Immature natural killer cell (primary cell): ENCODE measurements around the gene GAS2L3. TPM values are rescaled to one million over a fixed set of nuclear protein-coding genes. Genes with fewer than 3 reads are reported as not detected.
A peak's percentile ranks its signal among the peaks of the same experiment; 100 is the strongest.
"Not testable (repeated sequence)": the region's sequence is repeated elsewhere in the genome, so short reads cannot be mapped to it uniquely, and the experiment has no call there.

Experiments used
- DNase-seq, 3 donors: peaks; one replicate each; pipeline ENCODE4 v3.0.0; 2022; ENCODE audit warnings: mixed read lengths in 1 of 3
- H3K27ac Mint-ChIP-seq, 6 donors: one replicate each; pipeline ENCODE4 v1.8.0; 2020; ENCODE audit warnings: mixed read lengths in 6 of 6, mild to moderate bottlenecking in 5 of 6, inconsistent platforms in 4 of 6, moderate library complexity in 3 of 6
- H3K27me3 Mint-ChIP-seq, 3 donors: one replicate each; pipeline ENCODE4 v1.8.0; 2020 to 2021; ENCODE audit warnings: low read depth in 3 of 3, mild to moderate bottlenecking in 3 of 3, mixed read lengths in 3 of 3, moderate library complexity in 3 of 3, inconsistent platforms in 1 of 3
- H3K36me3 Mint-ChIP-seq, 3 donors: one replicate each; pipeline ENCODE4 v1.8.0; 2020; ENCODE audit warnings: mixed read lengths in 3 of 3, inconsistent platforms in 2 of 3, mild to moderate bottlenecking in 2 of 3
- H3K4me1 Mint-ChIP-seq, 2 donors: one replicate each; pipeline ENCODE4 v1.8.0; 2020; ENCODE audit warnings: inconsistent platforms in 2 of 2, mild to moderate bottlenecking in 2 of 2, mixed read lengths in 2 of 2, moderate library complexity in 1 of 2
- H3K4me3 Mint-ChIP-seq, 5 donors: one replicate each; pipeline ENCODE4 v1.8.0; 2020; ENCODE audit warnings: mild to moderate bottlenecking in 5 of 5, mixed read lengths in 5 of 5, inconsistent platforms in 3 of 5, moderate library complexity in 3 of 5
- H3K9me3 Mint-ChIP-seq, 6 donors: one replicate each; pipeline ENCODE4 v1.8.0; 2020; ENCODE audit warnings: mild to moderate bottlenecking in 6 of 6, mixed read lengths in 6 of 6, inconsistent platforms in 4 of 6, moderate library complexity in 3 of 6
- polyA plus RNA-seq, 3 donors: library from polyadenylated mRNA; unstranded; fragments of 300-500 nt; fragmentation: Illumina TruSeq; gene quantifications; one replicate each; pipeline ENCODE4 v1.2.3, GENCODE V29; 2021

GAS2L3 gene
- polyA plus RNA-seq, 3 donors from 2014 or later, result 0.30 TPM; not detected in 2

DNA sequence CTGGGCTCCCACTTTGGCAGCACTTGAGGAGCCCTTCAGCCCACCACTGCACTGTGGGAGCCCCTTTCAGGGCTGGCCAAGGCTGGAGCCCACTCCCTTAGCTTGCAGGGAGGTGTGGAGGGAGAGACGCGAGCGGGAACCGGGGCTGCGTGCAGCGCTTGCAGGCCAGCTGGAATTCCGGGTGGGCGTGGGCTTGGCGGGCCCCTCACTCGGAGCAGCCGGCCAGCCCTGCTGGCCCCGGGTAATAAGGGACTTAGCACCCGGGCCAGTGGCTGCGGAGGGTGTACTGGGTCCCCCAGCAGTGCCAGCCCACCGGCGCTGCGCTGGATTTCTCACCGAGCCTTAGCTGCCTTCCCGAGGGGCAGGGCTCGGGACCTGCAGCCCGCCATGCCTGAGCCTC, 14.2 kb upstream of the GAS2L3 start:
- DNase-seq, H3K27me3 Mint-ChIP-seq, H3K4me1 Mint-ChIP-seq, H3K27ac Mint-ChIP-seq, H3K4me3 Mint-ChIP-seq, H3K9me3 Mint-ChIP-seq, H3K36me3 Mint-ChIP-seq: not testable (repeated sequence)

DNA sequence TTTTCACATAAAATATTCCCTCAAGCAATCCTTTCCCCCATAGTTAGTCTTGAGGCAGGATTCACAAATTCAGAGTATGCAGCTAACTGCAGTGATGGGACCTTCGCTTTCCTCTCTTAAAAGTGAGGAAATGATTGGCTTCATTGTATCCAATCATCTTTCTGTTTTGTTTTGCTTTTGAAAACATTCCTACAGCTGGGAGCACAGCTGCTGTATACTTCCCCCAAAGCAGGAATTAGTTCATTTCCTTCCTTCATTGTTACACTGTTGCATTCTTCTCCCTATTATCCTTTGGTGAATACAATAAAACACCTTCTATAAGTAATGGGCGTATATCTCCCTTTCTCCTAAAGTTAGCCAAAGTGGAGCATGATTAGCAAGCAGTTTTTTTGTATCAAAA, 9.4 kb upstream of the GAS2L3 start:
- peaks cover 0 to 4% (median 2%) of the 10 kb centered on the region in 3 donors for H3K27me3 Mint-ChIP-seq
- no peaks in the 10 kb centered on the region for H3K4me1 Mint-ChIP-seq
- DNase-seq, result no peak
- H3K4me3 Mint-ChIP-seq, result no peak overlapping the region
- no peaks in the 10 kb centered on the region for H3K36me3 Mint-ChIP-seq
- H3K27ac Mint-ChIP-seq, result no peak overlapping the region
- H3K9me3 Mint-ChIP-seq, result peaks cover 0 to 1% (median 0%) of the 10 kb centered on the region in 6 donors

DNA sequence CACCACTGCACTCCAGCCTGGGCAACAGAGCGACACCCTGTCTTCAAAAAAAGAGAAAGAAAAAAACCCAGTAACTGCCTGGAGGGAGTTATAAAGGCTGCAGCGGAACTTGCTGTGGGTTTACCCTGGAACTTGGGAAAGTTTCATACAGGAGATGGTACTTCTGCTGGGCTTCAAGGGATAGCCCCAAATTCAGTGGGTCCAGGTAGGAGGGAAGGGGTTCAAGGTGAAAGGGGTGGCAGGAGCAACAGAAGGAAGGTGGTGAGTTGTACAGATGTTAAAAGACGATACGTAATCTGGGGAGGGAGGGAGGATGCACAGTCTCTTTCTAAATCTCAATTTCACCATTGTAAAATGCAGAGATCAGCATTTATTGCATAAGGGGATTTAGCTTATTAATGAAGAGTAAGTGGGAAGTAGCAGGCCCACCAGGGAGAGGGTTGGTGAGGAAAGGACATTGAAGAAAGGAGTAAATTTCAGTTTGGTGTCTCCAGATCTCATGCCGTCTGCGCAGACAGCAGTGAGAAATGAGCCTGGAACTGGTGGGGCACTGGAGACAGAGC, 8.5 kb upstream of the GAS2L3 start:
- H3K27ac Mint-ChIP-seq, result no peak overlapping the region
- H3K27me3 Mint-ChIP-seq, result peaks cover 0 to 4% (median 2%) of the 10 kb centered on the region in 3 donors
- H3K4me3 Mint-ChIP-seq, result no peak overlapping the region

DNA sequence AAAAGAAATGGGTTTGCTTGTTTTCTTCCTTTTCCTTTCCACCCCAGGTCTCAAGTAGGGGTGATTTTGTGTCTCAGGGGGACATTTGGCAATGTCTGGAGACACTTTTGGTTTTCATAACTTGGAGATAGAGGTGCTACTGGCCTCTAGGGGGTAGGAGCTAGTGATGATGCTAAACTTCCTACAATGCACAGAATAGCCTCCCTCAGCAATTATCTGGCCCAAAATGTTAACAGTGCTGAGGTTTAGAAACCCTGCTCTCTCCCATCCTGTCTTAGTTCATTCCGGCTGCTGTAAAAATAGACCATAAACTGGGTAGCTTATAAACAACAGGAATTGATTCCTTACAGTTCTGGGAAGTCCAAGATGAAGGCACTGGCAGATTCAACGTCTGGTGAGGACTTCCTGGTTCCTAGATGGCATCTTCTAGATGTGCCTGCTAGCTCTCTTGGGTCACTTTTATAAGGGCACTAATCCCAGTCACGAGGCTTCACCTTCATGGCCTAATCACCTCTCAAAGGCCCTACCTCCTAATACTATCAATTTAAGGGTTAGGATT, 7.4 kb upstream of the GAS2L3 start:
- Mint-ChIP-seq H3K36me3 (no peaks in the 10 kb centered on the region), H3K27me3 (peaks cover 0 to 4% (median 3%) of the 10 kb centered on the region in 3 donors), H3K9me3 (peaks cover 0 to 1% (median 0%) of the 10 kb centered on the region in 6 donors), H3K4me1 (no peaks in the 10 kb centered on the region), H3K27ac (no peak overlapping the region), H3K4me3 (no peak overlapping the region)
- DNase-seq, result no peak

More for the DNA sequence above, 8.5 kb upstream of the GAS2L3 start:
- no peaks in the 10 kb centered on the region for H3K4me1 Mint-ChIP-seq
- H3K9me3 Mint-ChIP-seq, result peaks cover 0 to 1% (median 0%) of the 10 kb centered on the region in 6 donors
- DNase-seq, result no peak
- no peaks in the 10 kb centered on the region for H3K36me3 Mint-ChIP-seq

DNA sequence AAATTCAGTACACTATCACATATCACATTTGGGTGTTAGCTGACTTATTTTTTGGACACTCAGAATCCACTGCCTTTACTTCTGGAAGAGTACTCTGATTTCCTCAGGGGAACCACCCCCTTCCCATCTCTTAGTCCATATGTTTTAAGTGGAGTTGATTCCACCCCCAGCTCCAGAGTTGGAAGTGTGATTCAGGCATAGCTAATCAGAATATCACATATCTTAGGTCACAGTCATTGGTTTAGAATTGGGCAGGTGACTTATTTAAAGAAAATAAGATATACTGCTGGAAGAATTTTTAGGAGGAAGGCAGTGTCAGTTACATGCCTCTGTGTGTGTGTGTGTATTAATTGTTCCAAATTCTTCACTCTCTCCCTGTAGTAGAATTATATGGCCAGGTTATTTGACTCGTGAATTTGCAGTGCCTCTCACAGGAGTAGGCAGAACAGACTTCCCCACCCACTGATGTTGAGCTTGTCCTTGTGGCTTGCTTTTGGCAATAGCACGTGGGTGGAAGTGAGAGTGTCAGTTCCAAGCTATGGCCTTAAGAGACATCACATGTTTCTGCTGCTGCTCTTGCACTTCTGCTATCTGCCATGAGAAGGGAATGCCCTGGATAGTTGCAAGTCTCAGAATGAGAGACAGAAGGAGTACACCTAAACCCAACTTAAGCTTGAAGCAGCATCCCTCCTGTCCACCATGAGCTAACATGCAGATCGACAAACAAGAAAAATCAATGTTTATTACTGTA, 6.4 kb upstream of the GAS2L3 start:
- H3K4me3 Mint-ChIP-seq, result no peak overlapping the region
- H3K9me3 Mint-ChIP-seq, result peaks cover 0 to 1% (median 0%) of the 10 kb centered on the region in 6 donors
- no peaks in the 10 kb centered on the region for H3K36me3 Mint-ChIP-seq
- no peaks in the 10 kb centered on the region for H3K4me1 Mint-ChIP-seq
- no peak for DNase-seq
- no peak overlapping the region for H3K27ac Mint-ChIP-seq
- H3K27me3 Mint-ChIP-seq, result peaks cover 0 to 4% (median 4%) of the 10 kb centered on the region in 3 donors

DNA sequence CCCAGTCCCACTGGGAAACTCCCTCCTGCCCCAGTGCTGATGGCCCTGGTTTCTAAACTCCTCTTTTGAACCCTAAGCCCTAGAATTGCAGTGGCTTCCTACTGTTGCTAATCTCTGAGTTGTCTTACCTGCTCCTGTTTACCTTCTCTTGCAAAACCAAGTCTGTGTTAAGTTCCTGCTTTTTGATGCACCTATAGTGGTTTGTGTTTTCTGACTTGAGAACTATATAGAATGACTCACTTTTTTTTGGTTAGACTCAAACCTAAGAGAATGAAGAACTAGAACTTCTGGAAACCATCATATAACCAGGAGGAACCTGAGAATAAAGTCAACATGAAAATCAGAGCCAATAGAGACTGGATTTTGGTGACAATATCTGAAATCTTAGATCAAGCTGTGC, 5.5 kb upstream of the GAS2L3 start:
- H3K27ac Mint-ChIP-seq, result no peak overlapping the region
- no peaks in the 10 kb centered on the region for H3K36me3 Mint-ChIP-seq
- no peak overlapping the region for H3K4me3 Mint-ChIP-seq
- no peak for DNase-seq
- H3K9me3 Mint-ChIP-seq, result peaks cover 0 to 1% (median 0%) of the 10 kb centered on the region in 6 donors
- peaks cover 0 to 7% (median 4%) of the 10 kb centered on the region in 3 donors for H3K27me3 Mint-ChIP-seq
- peaks cover 0 to 2% of the 10 kb centered on the region in 2 donors for H3K4me1 Mint-ChIP-seq

DNA sequence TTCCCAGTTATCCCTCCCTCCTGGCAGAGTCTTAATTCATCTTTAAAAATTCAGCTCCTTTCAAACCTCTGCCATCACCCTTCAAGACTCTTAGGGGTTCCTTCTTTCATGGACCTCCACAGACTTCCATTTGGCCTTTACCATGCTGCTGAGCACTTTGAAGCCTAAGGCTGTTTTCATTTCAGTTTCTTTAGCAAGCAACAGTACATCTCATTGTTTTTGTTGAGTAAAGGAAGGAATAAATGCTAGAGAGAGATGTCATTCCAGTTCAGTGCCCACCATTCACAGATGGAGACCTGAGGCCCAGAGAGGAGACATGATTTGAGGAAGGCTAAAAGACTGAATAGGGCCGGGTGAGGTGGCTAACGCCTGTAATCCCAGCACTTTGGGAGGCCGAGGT, 1.3 kb upstream of the GAS2L3 start:
- H3K4me1 Mint-ChIP-seq, result peaks cover 13% of the 10 kb centered on the region in 2 donors
- H3K27ac Mint-ChIP-seq, result no peak overlapping the region
- no peaks in the 10 kb centered on the region for H3K36me3 Mint-ChIP-seq
- peaks cover 0 to 10% (median 3%) of the 10 kb centered on the region in 3 donors for H3K27me3 Mint-ChIP-seq
- no peak for DNase-seq
- H3K4me3 Mint-ChIP-seq, result peak overlapping the region; percentile 27 to 73 (median 65)
- peaks cover 0 to 1% (median 0%) of the 10 kb centered on the region in 6 donors for H3K9me3 Mint-ChIP-seq

DNA sequence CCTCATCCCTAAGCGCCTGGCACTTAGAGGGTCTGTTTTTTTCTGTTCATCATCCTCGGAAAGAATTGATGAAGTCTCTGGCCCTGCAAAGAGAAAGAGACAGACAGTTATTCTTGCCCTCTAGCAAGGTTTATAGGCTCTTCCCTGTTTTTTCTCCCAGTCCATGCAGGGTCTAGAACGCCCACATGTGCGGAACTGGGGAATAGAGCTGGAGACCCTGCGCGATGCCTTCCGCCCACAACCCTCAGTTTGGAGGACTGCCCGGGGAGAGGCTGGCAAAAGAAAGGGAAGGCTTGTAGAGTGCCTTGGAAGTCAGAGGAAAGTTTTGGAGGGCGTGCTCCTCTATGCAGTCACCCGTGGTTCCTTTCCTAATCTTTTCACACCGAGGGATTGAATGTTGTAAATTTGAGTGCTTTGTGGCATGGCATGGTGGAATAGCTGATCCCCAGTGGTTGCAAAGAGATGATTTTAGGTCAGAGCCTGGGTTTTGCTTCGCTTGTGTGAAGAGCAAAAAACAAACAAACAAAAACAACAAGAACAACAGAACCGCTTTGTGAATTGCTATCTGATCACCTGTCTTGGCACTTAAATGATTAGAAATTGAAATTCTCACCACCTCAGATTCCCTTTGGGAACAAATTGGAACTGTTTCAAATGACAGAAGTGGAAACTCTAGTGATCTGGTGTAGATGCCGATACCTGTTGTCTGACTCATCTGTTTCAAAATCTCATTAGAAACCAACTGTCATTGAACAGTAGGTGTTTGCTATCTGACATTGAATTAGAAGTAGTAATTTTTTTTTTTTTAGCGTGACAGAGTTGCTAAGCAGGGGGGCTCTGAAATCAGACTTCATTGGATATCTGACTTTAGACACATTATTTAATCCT, 947 bp downstream of the GAS2L3 start:
- Mint-ChIP-seq H3K27ac (no peak overlapping the region), H3K4me1 (peaks cover 13% of the 10 kb centered on the region in 2 donors), H3K4me3 (peak overlapping the region; percentile 85 to 92 (median 89)), H3K36me3 (no peaks in the 10 kb centered on the region), H3K27me3 (peaks cover 0 to 10% (median 3%) of the 10 kb centered on the region in 3 donors), H3K9me3 (no peaks in the 10 kb centered on the region)
- no peak for DNase-seq

DNA sequence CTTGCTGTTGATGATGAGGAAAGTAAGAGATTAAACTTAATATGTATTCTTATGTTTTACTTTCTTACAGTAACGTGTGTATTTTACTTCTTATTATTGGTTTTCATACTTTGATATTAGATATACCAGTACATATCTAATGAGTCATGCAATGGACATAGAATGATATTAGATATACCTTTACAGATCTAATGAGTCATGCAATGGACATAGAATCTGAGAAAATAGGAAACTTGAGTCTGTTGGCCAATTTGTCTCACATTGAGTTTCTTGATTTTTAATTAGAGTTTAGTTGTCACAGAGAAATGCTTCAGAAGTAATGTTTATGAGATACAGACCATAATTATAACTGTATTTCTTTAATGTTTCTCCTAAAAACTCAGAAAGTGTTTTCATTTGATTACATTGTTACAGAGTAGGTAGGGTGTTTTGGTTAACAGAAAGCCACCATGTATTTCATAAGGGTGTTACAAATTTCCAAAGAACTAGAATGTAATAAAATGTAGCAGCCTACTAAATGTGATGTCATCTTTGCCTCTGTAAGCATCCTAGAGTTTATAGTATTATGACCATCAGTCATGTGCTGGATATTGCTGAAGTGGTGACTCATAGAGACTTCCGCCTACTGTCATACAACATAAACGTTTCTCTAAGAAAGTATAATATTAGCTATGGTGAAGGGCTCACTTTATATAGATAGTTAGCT, 3.0 kb downstream of the GAS2L3 start:
- no peak overlapping the region for H3K27ac Mint-ChIP-seq
- H3K4me3 Mint-ChIP-seq, result no peak overlapping the region
- H3K9me3 Mint-ChIP-seq, result no peaks in the 10 kb centered on the region
- DNase-seq, result no peak
- peaks cover 13% of the 10 kb centered on the region in 2 donors for H3K4me1 Mint-ChIP-seq
- H3K27me3 Mint-ChIP-seq, result peaks cover 0 to 9% (median 3%) of the 10 kb centered on the region in 3 donors
- no peaks in the 10 kb centered on the region for H3K36me3 Mint-ChIP-seq

DNA sequence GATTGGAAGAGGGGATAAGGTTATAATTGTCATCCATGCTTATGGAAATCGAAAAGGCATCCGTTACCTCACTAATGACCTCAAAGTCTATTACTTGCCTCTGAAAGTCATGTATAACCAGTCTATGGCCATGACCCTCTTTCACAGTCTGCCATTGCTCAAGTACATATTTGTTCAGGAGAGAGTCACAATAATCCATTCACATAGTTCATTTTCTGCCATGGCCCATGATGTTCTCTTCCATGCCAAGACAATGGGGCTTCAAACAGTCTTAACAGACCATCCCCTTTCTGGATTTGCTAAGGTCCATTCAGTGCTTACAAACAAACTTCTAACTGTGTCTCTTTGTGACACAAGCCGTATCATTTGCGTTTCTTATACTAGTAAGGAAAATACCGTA, 5.4 kb downstream of the GAS2L3 start:
- Mint-ChIP-seq H3K36me3 (no peaks in the 10 kb centered on the region), H3K27me3 (peaks cover 0 to 3% (median under 1%) of the 10 kb centered on the region in 3 donors), H3K9me3 (peaks cover 0 to 3% (median 0%) of the 10 kb centered on the region in 6 donors), H3K4me3 (no peak overlapping the region), H3K4me1 (peaks cover 8 to 10% of the 10 kb centered on the region in 2 donors), H3K27ac (no peak overlapping the region)
- DNase-seq, result no peak

DNA sequence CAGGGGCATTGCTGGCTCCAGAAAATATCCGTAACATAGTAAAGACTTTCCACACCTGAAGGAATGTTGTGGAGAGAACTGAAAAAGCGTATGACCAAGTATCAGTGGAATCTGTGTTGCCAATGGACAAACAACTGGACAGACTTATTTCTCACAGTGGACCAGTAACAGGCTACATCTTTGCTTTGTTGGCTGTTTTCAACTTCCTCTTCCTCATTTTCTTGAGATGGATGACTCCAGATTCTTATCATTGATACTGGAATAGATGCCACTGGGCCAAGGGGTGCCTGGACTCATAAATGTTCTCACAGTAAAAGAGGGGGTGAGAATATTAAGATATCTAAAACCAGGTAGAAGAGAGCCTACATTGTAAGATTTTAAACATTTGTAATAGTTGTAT, 6.4 kb downstream of the GAS2L3 start:
- DNase-seq, result no peak
- Mint-ChIP-seq H3K9me3 (peaks cover 0 to 3% (median 1%) of the 10 kb centered on the region in 6 donors), H3K27ac (no peak overlapping the region), H3K4me3 (no peak overlapping the region), H3K4me1 (peaks cover 0 to 1% of the 10 kb centered on the region in 2 donors), H3K36me3 (no peaks in the 10 kb centered on the region), H3K27me3 (peaks cover 0 to 3% (median 0%) of the 10 kb centered on the region in 3 donors)

DNA sequence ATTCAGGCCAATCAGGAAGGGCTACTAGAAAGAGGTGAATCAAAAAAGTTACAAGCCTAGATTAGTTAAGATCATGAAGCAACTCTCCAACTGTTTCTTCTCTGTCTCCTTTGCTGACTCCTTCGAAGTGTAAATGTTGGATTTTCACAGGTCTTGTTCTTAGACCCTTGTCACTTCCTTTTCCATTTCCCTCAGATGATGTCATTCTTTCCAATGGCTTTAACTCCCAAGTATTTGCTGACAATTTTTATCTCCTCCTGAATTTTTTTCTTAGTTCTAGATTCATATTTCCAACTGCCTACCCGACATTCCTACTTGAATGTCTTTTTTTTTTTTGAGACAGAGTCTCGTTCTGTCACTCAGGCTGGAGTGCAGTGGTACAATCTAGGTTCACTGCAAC, 10.8 kb downstream of the GAS2L3 start:
- no peaks in the 10 kb centered on the region for H3K4me1 Mint-ChIP-seq
- H3K4me3 Mint-ChIP-seq, result no peak overlapping the region
- H3K27ac Mint-ChIP-seq, result no peak overlapping the region
- peaks cover 0 to 9% (median 6%) of the 10 kb centered on the region in 3 donors for H3K36me3 Mint-ChIP-seq
- peaks cover 4 to 36% (median 21%) of the 10 kb centered on the region in 6 donors for H3K9me3 Mint-ChIP-seq
- DNase-seq, result no peak
- peaks cover 1 to 3% (median 3%) of the 10 kb centered on the region in 3 donors for H3K27me3 Mint-ChIP-seq

DNA sequence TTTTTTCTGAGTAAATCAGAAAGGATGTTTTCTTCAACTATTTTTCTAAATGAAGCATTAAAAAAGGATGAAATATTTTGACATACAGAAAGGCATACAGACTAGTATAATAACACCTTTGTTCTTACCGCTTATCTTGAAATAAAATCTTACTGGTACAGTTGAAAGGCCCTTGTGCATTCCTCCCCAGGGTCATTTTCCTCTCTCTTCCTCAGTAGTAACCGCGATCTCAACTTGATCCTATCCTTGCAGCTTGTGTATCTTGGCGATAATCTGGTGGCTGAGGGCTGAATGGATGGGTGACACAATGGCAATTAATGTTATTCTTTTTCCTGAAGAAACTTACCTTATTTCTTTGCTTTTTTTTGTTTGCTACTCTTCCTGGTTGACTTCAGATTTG, 18.5 kb downstream of the GAS2L3 start:
- Mint-ChIP-seq H3K4me3 (no peak overlapping the region), H3K27ac (no peak overlapping the region), H3K36me3 (no peaks in the 10 kb centered on the region), H3K27me3 (peaks cover 0 to 3% (median 3%) of the 10 kb centered on the region in 3 donors), H3K9me3 (peaks cover 1 to 23% (median 13%) of the 10 kb centered on the region in 6 donors), H3K4me1 (no peaks in the 10 kb centered on the region)
- DNase-seq, result no peak
